Measurements from ENCODE around the gene SMIM43.

Gene SMIM43

DNA sequence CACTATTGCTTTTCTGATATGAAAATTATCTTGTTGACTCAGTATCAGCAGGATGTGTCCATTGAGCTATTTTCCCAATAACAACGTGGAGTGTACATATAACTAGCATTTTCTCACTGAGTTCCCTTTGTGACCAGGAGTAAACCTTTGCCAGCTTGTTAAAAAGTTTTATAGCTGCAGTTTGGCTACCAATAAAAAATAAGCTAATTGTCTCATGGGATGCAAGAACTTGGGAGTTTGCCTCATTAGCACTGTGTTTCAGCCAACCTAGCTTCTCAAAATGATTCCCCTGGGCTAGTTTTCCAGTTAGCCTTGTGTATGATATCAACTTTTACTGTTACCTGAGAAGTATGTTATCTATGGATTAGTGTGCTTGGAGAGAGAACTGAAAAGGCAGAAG is 43.3 kb downstream of the SMIM43 start:
- in situ Hi-C loops (cut with HindIII; ENCODE audit: low sequenced_read_pairs): no loop called here
- no peak for DNase-seq (ENCODE audit: low read depth)
- TF ChIP-seq, protein P1, sequence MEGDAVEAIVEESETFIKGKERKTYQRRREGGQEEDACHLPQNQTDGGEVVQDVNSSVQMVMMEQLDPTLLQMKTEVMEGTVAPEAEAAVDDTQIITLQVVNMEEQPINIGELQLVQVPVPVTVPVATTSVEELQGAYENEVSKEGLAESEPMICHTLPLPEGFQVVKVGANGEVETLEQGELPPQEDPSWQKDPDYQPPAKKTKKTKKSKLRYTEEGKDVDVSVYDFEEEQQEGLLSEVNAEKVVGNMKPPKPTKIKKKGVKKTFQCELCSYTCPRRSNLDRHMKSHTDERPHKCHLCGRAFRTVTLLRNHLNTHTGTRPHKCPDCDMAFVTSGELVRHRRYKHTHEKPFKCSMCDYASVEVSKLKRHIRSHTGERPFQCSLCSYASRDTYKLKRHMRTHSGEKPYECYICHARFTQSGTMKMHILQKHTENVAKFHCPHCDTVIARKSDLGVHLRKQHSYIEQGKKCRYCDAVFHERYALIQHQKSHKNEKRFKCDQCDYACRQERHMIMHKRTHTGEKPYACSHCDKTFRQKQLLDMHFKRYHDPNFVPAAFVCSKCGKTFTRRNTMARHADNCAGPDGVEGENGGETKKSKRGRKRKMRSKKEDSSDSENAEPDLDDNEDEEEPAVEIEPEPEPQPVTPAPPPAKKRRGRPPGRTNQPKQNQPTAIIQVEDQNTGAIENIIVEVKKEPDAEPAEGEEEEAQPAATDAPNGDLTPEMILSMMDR (IDR thresholded peaks at IDR 0.05; ENCODE audit: low read depth, low read length, missing control alignments): no peak
- no peak overlapping the region for H3K4me3 ChIP-seq (ENCODE audit: low read depth, low read length)

DNA sequence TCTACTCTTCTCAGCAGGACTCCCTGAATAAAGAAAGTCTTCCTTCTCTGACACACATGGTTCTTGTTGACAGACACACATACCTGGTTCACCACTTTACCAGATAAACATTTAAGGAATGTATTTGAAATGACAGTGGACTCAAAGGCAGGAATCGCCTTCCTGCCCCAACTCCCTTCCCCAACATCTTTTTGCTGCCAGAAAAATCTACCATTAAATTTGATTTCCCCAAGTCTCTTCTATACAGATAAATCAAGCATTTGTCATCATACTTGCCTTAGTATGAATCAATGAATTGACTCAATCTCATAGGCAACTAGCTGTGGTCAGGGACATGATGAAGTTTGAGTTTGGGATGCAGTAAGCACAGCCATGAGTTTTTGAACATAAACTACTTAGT is 44.9 kb downstream of the SMIM43 start:
- TF ChIP-seq, protein P1 (IDR thresholded peaks at IDR 0.05; ENCODE audit: low read depth, low read length, missing control alignments): no peak
- in situ Hi-C loops (cut with HindIII; ENCODE audit: low sequenced_read_pairs): no loop called here
- peak; percentile 84 for DNase-seq (ENCODE audit: low read depth)
- no peak overlapping the region for H3K4me3 ChIP-seq (ENCODE audit: low read depth, low read length)

DNA sequence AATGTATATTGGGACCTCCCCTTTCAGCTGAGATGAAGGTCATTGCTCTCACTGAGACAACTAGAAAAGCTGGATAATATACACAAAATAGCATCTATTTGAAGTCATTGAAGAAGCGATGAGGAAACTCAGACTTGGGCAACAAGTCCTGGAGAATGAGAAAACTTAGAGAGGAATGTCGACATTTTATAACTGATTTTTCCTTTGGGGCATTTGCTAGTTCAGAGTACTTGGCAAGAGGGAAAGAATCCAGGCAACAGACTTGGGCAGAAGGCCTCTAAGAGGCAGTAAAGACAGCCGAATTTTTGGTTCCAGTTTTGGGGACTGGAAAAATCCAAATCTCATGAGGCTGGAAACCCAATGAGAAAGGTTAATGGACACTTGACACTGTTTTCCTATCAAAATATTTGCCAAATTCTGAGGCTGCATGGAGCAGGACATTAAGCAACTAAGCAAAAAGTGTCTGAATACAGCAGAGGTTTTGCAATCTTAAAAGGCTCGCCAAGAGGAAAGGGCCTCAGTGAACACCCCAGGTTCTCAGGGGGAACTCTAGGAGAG is 47.2 kb downstream of the SMIM43 start:
- in situ Hi-C loops (cut with HindIII; ENCODE audit: low sequenced_read_pairs): loop anchor here (5.0 kb wide), 1 partner anchor 50 kb away; no protein-coding TSS in a partner anchor
- TF ChIP-seq, protein P1 (IDR thresholded peaks at IDR 0.05; ENCODE audit: low read depth, low read length, missing control alignments): no peak
- H3K4me3 ChIP-seq (ENCODE audit: low read depth, low read length): no peak overlapping the region
- no peak for DNase-seq (ENCODE audit: low read depth)

DNA sequence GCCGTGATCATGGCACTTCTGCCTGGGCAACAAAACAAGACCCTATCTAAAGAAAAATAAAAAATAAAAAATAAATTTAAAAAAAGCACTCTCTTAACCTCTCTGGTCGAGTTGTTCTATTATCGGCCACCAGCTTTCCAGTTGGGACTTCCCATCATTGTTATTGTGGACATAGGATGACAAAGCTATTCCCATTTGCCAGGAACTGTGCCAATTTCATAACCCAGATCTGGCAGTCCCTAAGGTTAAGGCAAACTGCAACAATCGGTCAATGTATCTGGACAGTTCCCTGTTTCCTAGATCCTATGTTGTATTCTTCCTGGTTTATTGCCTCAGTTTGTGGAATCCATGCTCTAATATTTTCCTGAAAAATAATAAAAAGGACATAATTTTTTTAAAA is 50.4 kb downstream of the SMIM43 start:
- TF ChIP-seq, protein P1 (IDR thresholded peaks at IDR 0.05; ENCODE audit: low read depth, low read length, missing control alignments): no peak
- DNase-seq (ENCODE audit: low read depth): no peak
- H3K4me3 ChIP-seq (ENCODE audit: low read depth, low read length): no peak overlapping the region
- in situ Hi-C loops (cut with HindIII; ENCODE audit: low sequenced_read_pairs): no loop called here

DNA sequence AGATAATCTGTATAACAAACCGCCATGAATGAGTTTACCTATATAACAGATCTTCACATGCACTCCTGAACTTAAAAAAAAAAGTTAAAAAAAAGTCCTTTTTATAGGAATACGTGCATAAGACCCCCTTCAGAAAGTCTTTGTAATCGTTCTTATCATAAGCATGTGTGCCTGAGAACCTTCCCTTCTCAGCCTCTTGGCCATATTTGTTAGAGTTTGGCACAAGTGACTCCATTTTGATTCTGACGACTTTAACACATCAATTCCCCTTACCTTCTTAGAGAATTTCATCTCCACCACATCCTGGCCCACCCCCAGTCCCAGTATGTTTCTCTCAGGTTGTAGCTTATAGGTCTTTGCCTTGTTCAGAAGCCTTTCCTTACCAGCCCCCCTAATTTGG is 52.2 kb downstream of the SMIM43 start:
- in situ Hi-C loops (cut with HindIII; ENCODE audit: low sequenced_read_pairs): no loop called here
- H3K4me3 ChIP-seq (ENCODE audit: low read depth, low read length): no peak overlapping the region

DNA sequence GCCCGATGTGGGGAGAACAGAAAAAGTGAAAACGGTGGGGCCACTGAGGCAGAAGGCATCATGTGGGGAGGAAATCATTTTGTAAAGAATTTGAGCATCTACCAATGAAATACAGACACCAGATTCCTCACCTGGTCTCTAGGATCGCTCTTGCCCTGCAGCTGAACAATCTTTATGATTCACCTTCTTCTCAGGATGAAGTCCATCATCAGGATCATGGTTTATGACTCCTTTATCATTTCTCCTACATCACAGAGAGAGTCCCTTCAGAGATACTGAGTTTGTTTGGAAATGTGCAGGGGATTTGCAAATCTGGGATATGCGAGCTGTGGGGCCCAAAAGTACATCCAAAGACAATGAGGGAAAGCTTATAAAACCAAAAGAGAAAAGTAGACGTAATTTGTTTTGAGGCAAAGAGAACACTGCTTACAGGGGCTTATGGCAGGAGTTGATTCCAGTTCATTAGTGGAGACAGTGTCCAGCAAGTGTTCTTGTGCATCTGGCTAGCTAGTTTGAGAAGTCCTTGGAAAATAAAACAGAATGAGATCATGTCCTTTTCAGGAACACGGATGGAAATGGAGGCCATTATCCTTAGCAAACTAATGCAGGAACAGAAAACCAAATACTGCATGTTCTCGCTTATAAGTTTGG is 52.8 kb downstream of the SMIM43 start:
- TF ChIP-seq, protein P1 (IDR thresholded peaks at IDR 0.05; ENCODE audit: low read depth, low read length, missing control alignments): no peak
- no peak for DNase-seq (ENCODE audit: low read depth)
- no peak overlapping the region for H3K4me3 ChIP-seq (ENCODE audit: low read depth, low read length)
- in situ Hi-C loops (cut with HindIII; ENCODE audit: low sequenced_read_pairs): no loop called here

More for the DNA sequence above, 52.2 kb downstream of the SMIM43 start:
- TF ChIP-seq, protein P1 (IDR thresholded peaks at IDR 0.05; ENCODE audit: low read depth, low read length, missing control alignments): no peak
- no peak for DNase-seq (ENCODE audit: low read depth)

Measured in astrocyte of the cerebellum (primary cell).